Germinal center (tissue), 1 donor: ENCODE data around the gene GALNTL6.
"Not testable (repeated sequence)": the region's sequence is repeated elsewhere in the genome, so short reads cannot be mapped to it uniquely, and the experiment has no call there.

ENCODE experiments used
- DNase-seq: peaks from one replicate; pipeline ENCODE4 v3.0.0; 2012; ENCODE audit warnings: mixed read lengths, low spot score

Gene GALNTL6

GRCh38 chr4:172950990-172951389, 1137.8 kb downstream of the GALNTL6 start:
- no peak for DNase-seq

DNA sequence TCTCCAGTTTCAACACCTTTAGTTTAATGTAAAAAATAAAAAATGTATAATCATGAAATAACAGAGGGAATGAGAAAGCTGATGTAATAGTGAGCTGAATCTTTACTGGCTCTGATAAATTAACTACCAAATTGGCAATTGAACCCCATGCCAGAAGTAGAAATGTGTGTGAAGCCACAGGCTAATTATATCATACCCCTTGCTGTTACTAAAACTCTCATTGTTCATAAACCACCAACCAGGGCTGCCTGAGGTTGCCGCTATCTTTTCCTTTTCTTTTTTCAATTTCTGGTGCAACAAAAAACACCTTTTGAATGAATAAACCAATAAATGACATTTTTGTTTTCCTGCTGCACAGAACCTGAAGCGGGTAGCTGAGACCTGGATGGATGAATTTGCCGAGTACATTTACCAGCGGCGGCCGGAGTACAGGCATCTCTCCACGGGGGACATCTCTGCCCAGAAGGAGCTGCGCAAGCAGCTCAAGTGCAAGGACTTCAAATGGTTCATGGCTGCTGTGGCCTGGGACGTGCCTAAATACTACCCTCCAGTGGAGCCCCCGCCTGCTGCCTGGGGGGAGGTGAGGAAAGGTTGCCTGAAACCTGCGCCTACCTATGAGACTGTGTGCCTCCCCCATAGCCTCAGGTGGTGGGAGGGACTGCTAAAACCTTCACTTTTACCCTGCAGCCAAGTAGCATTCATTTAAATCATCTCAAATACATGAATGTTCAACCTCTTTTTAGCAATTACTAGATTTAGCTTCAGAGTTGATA, 1138.7 kb downstream of the GALNTL6 start:
- DNase-seq, result no peak

DNA sequence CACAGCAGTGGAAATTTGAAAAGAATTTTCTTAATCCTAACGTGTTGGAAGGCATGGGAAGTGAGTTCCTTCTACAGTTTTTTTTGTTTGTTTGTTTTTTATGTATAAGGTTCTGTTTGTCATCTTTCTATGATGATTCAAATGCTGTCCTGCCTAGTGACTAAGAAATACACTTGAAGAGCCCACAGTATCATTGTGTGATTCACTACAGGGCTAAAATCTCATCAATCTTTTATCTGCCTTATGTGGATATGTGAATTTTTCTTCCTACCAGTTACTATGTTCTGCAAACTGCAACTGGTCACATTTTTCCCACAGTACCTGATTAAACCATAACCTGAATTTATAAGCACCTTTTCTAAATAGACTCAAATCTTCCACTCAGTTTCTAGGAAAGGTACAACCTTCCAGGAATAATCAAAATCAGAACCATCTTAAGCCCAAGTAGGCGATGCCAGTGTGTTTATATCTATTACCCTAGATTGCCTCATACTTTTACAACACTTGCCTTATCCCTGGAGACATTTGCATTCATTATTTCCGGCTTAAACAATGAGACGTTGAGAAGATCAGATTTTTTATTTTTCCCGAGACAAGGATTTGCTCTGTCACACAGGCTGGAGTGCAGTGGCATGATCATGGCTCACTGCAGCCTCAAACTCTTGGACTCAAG, 1140.8 kb downstream of the GALNTL6 start:
- no peak for DNase-seq

DNA sequence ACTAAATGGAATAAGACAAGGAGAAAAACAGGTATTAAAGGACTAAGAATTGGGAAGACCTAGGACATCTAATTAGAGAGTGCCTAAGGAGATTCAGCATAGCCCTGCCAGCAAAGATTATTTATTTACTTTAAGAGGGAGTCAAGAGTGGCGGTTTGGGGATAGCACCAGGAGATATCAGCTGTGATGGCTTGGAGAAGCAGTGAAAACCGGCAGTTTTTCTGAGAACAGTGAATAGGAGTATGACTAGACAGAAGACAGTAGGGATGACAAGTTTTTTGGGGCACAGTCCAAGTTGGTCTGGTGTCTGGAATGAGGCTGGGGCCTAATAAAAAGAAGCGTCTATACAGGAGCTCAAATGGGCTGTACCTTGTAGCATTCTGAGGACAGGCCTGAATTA, 1143.1 kb downstream of the GALNTL6 start:
- DNase-seq, result not testable (repeated sequence)

GRCh38 chr4:172957216-172957615, 1144.0 kb downstream of the GALNTL6 start:
- DNase-seq, result no peak

GRCh38 chr4:172962564-172963353, 1149.6 kb downstream of the GALNTL6 start:
- no peak for DNase-seq

DNA sequence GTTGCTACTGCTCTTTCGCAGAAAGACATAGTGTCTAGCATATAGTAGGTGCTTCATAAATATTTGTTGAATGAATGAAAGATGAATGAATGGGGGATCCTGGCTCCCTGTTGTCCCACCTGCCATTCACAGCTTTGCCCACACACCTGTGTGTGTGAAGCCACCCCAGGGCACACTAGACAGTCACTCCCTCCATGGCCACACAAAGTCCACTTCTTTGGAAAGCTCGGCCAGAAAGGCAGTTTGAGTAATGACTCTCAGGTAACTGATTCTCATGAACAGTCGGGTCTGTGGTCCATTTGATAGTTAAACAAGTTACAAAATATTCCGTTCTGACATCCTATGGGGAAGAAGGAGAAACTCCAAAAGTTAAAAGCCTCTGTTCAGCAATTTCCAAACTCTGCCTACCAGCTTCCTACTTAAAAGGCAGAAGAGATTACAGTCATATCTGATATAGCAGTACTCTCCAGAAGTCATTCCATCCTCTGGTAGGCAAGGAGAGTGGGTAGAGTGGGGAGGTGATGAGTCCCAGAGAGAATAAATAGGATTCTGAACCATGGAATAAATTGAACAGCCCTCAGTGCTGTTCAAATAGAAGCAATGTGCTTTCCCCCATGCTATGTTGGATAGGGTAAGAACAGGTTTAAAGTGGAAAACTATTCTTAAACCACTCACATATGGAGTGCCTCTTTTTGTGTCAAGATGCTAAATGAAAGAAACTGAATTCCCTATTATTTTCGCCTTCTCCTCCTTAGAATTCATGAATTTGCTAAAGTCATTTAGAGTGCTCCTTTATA, 1150.5 kb downstream of the GALNTL6 start:
- DNase-seq, result no peak

GRCh38 chr4:172970189-172970588, 1157.0 kb downstream of the GALNTL6 start:
- DNase-seq, result not testable (repeated sequence)

DNA sequence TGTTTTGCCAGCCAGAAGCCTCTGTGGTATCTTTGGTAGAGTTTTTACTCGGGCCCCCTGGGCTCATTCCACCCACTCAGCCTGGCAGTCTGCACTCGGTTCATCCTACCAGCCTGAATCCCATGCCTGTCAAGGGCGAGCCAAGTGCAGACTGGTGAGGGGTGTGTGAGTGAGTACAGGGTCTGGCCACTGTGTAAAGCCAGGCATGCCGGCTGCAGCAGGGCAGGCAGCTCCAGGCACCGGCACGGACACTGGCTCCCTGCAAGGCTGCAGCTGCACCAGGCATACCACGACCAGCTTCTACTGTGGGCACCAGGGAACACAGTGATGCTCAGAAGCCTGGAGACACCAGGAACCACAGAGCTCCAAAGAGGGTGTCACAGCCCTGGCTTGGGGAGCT, 1161.4 kb downstream of the GALNTL6 start:
- DNase-seq, result no peak

- DNase-seq, result no peak
Measured at GRCh38 chr4:172975651-172976229, 1162.5 kb downstream of the GALNTL6 start.

DNA sequence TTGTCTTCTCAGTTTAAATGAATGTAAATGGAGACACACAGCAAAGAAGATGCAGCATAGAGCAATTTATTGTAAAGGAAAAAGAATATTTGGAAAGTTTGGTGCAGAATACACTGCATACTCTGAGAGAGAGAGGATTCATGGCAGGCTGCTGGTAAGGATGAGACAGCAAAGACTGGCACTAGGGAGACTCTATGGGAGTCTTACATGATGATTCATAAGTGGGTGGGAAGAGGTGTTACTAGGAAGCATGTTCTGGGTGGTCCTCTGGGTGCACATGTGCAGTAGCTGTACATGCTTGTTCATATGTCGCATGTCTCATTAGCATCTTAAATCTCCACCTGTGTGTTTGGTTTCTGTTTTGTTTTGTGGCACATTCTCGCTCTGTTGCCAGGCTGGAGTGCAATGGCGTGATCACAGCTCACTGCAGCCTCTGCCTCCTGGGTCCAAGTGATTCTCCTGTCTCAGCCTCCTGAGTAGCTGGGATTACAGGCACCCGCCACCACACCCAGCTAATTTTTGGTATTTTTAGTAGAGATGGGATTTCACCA, 1164.4 kb downstream of the GALNTL6 start:
- not testable (repeated sequence) for DNase-seq

DNA sequence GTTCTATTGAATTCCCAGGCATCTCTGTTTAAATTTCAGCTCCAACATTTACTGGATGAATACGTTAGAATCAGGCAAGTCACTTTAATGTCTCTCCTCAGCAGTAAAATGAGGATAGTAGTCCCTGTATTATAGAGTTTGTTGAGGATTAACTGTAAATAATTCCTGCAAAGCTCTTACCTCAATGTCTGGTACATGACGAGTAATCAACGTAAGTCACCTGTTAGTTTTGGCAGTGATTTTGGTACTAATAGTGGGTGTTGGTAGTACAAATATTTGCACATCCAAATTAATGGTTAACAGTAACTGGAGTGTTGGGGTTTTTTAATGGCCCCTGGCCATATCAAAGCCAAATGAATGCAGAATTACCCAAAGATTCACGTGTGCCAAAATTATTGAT, 1165.6 kb downstream of the GALNTL6 start:
- DNase-seq, result no peak

DNA sequence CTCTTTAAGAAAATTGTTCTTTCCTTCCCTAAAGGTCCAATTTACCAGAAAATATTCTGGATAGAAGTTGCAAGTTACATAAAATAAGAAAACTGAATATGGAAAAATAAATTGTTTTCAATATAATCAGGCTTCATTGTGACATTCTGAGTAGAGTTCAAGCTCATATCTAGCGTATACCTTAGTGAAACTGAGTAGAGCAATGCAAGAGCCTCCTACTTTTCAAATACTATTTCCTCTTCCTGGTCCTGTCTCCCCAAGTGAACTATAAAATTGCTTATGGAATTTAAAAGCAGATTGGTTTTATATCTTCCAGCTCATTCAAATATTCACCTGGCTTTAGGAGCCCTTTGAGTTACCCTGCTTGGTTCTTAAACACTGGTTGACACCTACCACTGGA, 1166.1 kb downstream of the GALNTL6 start:
- no peak for DNase-seq

DNA sequence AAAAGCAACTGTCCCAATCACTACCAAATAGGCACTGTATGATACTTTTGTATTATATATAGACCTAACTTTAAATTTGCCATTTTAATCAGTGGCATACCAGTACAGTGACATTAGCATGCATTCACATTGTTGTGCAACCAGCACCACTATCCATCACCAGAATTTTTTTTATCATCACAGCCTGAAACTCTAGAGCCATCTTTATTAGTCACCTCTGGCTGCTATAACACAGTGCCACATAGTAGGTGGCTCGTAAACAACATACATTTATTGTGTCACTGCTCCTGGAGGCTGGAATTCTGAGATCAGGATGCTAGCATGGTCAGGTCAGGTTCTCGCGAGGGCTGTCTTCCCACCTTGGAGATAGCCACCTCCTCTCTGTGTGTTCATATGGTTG, 1167.0 kb downstream of the GALNTL6 start:
- DNase-seq, result no peak

DNA sequence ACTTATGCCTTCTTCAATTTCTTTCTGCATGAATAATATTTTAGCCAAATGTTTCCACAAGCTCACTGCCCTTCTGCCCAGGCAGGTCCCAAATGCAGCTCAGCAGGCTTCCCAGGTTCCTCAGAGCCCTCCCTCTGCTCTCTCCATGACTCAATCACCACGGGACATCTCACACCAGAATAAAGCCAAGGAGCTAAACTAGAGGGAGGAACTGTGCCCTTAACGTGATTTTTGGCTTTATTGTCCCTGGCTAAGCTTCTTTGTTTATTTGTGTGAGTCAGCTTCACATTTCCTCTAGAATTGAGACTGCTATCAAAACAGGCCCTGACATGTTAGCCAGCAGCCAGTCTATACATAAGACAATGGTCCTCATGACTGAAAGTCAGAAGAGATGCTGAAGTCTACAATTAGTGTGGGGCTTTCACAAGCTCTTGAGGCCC, 1169.0 kb downstream of the GALNTL6 start:
- no peak for DNase-seq

GRCh38 chr4:172983014-172983413, 1169.8 kb downstream of the GALNTL6 start:
- DNase-seq, result no peak

- DNase-seq, result no peak
Measured at GRCh38 chr4:172983631-172984030, 1170.4 kb downstream of the GALNTL6 start.

GRCh38 chr4:172985552-172985951, 1172.3 kb downstream of the GALNTL6 start:
- DNase-seq, result no peak

- no peak for DNase-seq
Measured at GRCh38 chr4:172986114-172986513, 1172.9 kb downstream of the GALNTL6 start.

GRCh38 chr4:172989984-172990820, 1177.0 kb downstream of the GALNTL6 start:
- no peak for DNase-seq
